GF-D8 (cell line): ENCODE measurements around the gene MFSD11.
"Not testable (repeated sequence)": the region's sequence is repeated elsewhere in the genome, so short reads cannot be mapped to it uniquely, and the experiment has no call there.

Experiments
- DNase-seq: peaks from one replicate; lab custom pipeline; 2025; lab: John Stamatoyannopoulos, UW

The MFSD11 gene

DNA sequence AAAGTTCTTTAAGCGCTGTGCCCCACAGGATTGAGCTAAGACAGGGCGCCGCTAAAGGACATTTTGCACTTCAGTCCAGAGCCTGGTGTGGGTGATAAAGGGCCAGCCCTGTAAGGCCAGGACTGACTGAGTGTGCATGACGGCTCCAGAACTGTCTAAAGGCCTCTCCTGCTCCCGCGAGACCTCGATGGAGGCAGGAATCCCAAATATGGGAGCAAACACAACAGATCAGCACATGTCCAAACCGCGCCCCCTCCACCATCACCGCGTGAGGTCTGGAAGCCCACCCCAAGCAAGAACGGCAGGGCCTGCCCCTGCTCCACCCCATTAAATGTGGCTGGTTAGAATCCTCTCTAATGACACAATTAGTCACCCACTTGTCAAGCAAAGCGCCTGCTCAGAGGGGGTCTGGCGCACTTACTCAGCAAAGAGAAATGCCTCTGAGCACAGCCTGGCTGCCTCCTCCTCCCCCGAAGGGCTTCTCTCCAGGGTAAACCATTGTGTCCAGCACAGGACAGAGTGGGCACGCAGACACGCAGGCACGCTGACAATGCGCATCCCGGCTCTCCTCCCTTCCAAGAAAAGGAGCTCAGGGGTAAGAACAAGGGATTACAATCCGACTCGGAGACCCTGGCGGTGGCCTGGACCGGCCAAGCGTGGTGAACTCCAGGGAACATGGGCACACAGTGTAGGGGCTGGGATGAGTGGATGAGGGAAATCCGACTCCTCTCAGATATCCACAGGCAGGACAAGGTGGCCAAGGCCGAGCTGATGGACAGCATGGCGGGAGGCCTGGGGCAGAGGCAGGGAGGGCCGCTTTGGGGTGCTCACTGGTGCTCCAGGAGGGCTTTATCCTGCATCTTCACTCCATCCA is 28.6 kb upstream of the MFSD11 start:
- DNase-seq: no peak

DNA sequence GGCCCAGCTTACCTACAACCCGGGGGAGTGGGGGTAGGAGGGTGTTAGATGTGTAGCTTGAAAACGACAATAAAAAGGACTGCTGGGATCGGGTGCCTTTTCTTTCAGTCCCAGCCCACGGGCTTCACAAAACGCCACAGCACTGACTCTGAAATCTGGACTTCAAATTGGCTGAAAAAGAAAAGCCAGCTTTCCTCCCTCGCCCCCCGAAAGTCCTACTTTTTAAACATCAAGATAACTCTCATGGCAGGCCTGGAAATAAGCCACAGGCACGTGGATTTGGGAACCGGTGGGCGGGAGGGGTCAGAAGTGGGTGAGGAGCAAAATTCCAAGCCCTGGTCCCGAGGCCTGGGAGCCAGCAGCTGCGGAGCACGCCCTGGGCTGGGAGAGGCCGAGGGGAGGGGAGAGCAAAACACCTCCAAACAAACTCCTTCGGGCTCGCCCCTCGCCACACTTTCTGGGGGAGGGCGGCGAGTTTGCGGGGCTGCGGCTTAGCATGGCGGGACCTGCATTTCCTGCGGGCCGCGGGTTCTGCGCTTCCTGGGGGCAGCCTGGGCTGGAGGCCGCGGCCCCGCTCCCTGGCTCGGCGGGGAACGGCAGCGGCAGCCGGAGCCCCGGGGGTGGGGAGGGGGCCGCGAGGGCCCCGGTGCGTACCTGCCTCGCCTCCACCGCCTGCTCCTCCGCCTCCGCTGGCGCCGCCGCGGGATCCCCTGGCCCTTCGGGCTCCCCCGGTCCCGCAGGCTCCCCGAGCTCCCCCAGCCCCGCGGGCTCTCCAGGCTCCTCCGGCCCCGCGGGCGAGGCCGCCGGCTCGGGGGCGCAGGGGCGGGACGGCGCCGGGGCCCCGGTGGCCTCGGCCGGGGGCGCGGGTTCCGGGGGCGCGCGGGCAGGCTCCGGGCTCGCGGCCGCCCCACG is 27.7 kb upstream of the MFSD11 start:
- DNase-seq: not testable (repeated sequence)

- DNase-seq: no peak
Measured at GRCh38 chr17:76710863-76711611, 26.9 kb upstream of the MFSD11 start, which contains the start of gene MXRA7. MXRA7 (minus strand) TSS chr17:76710965; CDS start chr17:76710946, 19 bp downstream.

- not testable (repeated sequence) for DNase-seq
Measured at GRCh38 chr17:76712321-76712720, 25.6 kb upstream of the MFSD11 start.

GRCh38 chr17:76713765-76714164 is 24.2 kb upstream of the MFSD11 start:
- no peak for DNase-seq

DNA sequence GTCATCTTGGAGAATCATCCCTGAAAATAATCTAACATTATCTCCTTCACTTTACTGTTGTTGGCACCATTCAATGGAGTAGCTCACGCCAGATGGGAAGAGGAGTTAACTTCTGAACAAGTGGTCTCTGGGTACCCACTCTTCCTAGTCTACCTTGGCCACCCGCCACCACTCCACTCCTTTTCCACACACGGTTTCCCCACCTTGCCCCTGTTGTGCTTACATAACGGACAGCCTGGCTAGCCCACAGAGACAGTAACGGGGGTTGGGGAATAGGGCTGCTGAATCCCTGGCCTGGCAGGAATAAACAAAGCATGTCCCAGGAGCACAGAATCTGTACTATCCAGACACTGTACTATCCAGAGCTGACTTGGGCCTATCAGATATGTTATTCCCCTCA is 23.6 kb upstream of the MFSD11 start:
- no peak for DNase-seq

DNA sequence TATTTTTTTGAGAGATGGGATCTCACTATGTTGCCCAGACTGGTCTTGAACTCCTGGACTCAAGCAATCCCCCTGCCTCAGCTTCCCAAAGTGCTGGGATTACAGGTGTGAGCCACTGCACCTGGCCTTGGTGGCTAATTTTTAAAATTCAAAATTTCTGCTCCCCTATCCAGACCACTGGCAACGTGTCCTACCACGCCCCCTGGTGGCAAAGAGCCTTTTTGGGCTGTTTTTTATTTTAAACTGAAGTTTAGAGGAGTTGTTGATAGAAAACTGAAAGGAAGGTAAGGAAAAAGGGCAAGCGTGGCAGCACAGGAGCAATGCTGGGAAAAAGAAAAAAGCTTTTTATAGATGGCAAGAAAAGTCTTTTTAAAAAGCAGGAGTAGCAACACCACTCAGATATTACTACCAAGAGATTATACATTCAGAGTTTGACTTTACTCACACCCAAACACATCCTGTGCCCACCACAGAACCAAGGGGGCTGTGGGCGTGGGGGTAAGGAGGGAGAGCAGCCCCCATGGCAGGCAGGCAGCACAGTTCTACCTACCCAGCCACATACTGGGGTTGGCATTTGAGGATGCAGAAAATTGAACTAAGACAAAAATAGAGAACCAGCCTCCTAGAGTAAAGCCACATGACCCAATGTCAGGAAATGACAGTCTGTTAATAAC is 23.0 kb upstream of the MFSD11 start:
- DNase-seq: peak; percentile 6

DNA sequence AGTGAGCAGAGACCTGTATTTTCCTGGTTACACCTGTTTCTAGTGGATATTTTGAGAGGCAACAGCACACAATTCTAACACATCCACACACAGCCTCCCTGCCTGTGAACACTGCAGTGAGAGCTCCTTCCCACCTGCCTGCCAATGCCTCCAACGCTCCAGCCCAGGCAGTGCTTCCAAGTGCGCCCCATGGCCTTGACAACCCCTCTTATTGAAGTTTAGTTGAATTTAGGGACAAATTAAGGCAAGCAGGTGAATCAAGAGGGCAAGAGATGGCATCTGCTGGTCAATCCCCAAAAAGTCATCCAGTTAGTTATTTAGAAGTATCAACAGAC is 22.5 kb upstream of the MFSD11 start:
- DNase-seq: no peak

DNA sequence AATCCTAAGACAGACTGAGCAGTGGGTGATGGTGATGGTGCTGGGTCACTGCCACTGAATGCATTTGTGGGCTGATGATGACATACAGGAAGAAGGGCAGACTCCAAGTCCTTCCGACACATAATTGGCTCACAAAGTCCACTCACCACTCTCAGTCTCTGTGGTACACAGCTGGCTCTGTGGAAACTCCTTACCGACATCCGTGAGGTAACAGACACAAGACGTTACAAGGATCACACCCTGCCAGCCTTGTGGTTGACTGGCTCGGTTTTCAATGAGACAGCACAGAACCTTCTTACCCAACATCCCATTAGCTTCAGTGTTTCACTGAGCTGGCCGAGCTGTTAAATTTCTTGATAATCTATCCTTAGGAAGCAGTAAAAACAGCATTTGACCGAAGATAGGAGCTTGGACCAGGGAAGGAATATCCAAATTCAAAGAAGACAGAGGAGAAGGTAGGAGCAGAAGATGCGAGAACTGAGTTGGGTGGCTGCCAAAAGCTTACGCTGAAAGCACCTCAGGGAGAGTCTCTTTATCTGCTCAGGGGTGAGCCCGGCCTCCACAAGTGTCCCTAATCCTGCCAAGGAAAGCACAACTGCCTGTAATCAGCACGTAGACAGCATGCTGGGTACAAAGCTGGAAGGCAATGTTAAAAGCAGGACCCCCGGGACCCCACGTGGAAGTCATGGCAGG is 21.6 kb upstream of the MFSD11 start:
- DNase-seq: peak; percentile 100

GRCh38 chr17:76716839-76717215 is 21.1 kb upstream of the MFSD11 start:
- DNase-seq: peak; percentile 25

DNA sequence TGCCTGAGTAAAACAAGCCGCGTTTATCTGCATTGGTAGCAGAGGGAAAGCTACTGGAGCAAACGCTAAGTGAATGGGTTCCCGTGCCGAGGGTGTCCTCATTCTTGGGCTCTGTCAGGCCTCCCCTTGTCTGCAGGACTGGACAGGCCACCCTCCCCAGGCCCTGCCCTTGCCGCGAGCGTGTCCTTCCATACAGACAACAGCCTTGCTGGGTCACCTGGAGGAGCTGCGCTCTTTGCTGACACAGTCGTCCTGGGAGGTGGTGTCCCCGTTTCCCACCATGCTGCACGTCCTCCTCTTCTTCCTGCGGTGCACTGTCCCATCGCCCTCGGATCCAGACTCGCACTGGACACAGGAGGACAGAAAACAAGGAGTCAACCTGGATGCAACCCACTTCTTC is 19.4 kb upstream of the MFSD11 start:
- DNase-seq: no peak

GRCh38 chr17:76720211-76720610 is 17.7 kb upstream of the MFSD11 start:
- no peak for DNase-seq

DNA sequence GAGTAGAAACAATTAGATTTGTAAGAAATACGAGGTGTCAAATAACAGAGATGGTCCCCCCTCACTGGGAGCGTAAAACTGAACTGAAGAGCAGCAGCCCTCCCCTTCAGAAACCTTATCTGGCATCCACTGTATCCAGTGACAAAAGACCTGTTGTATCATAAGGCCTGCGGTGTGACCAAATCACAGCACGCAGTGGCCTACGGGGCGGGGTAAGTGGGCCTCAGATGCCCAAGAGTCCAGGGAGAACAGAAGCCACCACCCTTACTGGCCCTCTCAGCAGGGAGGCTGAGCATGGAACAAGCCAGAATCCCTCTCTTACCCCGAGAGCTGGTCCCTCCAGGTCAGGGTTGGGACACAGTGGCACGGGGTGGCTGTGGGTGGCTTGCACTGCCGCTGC is 17.0 kb upstream of the MFSD11 start:
- no peak for DNase-seq

- DNase-seq: no peak
Measured at GRCh38 chr17:76721463-76721862, 16.5 kb upstream of the MFSD11 start.

GRCh38 chr17:76722279-76722678 is 15.6 kb upstream of the MFSD11 start:
- no peak for DNase-seq

DNA sequence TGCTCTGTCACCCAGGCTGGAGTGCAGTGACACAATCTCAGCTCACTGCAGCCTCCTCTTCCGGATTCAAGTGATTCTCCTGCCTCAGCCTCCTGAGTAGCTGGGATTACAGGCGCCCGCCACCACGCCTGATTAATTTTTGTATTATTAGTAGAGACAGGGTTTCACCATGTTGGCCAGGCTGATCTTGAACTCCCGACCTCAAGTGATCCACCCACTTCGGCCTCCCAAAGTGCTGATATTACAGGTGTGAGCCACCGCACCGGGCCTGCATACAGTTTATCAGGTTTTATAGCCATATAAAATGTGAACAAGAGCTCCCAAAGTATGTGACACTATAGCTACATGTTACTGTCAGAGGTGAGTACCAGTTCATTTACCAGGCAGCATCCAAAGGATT is 14.9 kb upstream of the MFSD11 start:
- not testable (repeated sequence) for DNase-seq

GRCh38 chr17:76723812-76724211 is 14.1 kb upstream of the MFSD11 start:
- no peak for DNase-seq

DNA sequence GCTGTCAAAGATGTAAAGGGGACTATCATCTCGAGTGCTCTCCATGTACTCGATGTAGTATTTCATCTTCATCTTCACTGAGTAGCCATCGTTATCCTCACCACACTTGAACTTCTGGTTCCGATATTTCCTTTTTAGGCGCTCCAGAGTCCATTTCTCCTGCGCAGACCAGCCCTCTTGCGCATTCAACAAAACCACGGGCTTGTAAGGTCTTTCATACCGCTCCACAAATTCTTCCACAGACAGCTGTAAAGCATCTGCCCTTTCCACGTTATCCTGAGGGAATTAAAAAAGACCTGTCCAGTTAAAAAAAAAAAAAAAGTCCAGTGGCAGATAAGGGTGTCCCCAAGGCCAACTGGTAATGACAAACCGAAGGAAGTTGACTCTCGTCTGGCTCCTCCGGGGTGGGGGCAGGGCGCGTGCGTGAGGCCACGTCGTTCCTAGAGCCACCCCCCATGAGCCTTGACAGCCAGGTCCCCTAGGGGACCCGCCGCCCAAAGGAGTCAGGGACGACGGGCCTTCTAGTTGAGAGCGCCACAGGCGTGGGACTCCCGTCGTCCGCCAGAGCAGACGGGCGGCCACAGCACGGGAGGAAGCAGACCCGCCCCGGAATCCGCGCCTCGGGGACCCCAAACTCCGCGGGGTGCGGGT is 12.2 kb upstream of the MFSD11 start:
- peak; percentile 48 for DNase-seq

- DNase-seq: peak; percentile 96
Measured at GRCh38 chr17:76726231-76726775, 11.6 kb upstream of the MFSD11 start, which contains the start of gene JMJD6. JMJD6 (minus strand) TSS chr17:76726606; CDS start chr17:76726475, 131 bp downstream.
